ENCODE measurements around the gene SETD1A. TPM values are rescaled to one million over a fixed set of nuclear protein-coding genes. Genes with fewer than 3 reads are reported as not detected.

The SETD1A gene
- polyA plus RNA-seq, 1 donor (not counting 4 experiments of a cell fraction or from before 2014, with no cell fraction given) = 1.1 TPM

GRCh38 chr16:30979170-30980022 is 21.8 kb downstream of the SETD1A start:
- Histone ChIP-seq H3K79me2 (ENCODE audit: control insufficient read depth, insufficient read depth, low read length) (peaks cover 3% of the 10 kb centered on the region), H2AFZ (ENCODE audit: control insufficient read depth, low read length) (no peak overlapping the region), H3K4me2 (ENCODE audit: control insufficient read depth, extremely low read depth, insufficient read depth, low read depth, low read length) (no peak overlapping the region), H3K9me3 (ENCODE audit: control insufficient read depth, low read depth, low read length) (no peaks in the 10 kb centered on the region), H3K27me3 (ENCODE audit: control insufficient read depth, extremely low read depth, insufficient read depth, low read length) (no peaks in the 10 kb centered on the region), H3K36me3 (ENCODE audit: control insufficient read depth in 2 of 2, extremely low read depth in 1 of 2, insufficient read depth in 2 of 2, low read length in 2 of 2) (peaks cover 16 to 30% of the 10 kb centered on the region in 2 experiments), H3K4me1 (ENCODE audit: control insufficient read depth, extremely low read depth, insufficient read depth, low read length) (peaks cover 7% of the 10 kb centered on the region), H3K9ac (ENCODE audit: control insufficient read depth, extremely low read depth, insufficient read depth, low read length) (no peak overlapping the region), H4K20me1 (ENCODE audit: control insufficient read depth, extremely low read depth, insufficient read depth, low read length) (peaks cover 2% of the 10 kb centered on the region), H3K9me1 (ENCODE audit: control insufficient read depth, extremely low read depth, insufficient read depth, low read length) (no peaks in the 10 kb centered on the region), H3K27ac (ENCODE audit: control insufficient read depth, insufficient read depth, low read length) (no peak overlapping the region), H3K4me3 (ENCODE audit: control insufficient read depth in 2 of 3, extremely low read depth in 1 of 3, insufficient read depth in 2 of 3, low read depth in 1 of 3, low read length in 3 of 3) (no peak overlapping the region)
- TF ChIP-seq CTCF (optimal IDR thresholded peaks at IDR 0.05 in 1 of 3, IDR thresholded peaks at IDR 0.05 in 1 of 3, conservative IDR thresholded peaks at IDR 0.05 in 1 of 3; ENCODE audit: extremely low read depth in 1 of 3, insufficient read depth in 2 of 3, low read length in 3 of 3) (no peak), EZH2 (IDR thresholded peaks at IDR 0.05; ENCODE audit: low read length) (no peak)
- no peak for FAIRE-seq
- DNase-seq (ENCODE audit: low read depth, low spot score) = no peak
- dilution Hi-C loops (cut with MboI; ENCODE audit: extremely low pct_ligation_motif_present, low sequenced_read_pairs) = no loop called here

DNA sequence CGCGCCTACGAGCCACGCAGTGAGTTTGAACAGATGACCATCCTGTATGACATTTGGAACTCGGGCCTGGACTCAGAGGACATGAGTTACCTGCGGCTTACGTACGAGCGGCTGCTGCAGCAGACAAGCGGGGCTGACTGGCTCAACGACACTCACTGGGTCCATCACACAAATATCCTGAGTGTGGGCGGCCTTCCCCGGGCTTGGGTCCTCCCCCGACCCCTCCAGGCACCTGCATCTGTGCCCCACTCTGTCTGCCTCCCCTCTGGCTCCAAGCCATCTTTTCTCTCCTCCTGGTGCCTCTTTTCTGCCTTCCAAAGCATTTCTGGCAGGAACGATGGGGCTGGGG is 22.4 kb downstream of the SETD1A start:
- Histone ChIP-seq H2AFZ (ENCODE audit: control insufficient read depth, low read length) (no peak overlapping the region), H3K9ac (ENCODE audit: control insufficient read depth, extremely low read depth, insufficient read depth, low read length) (no peak overlapping the region), H3K4me2 (ENCODE audit: control insufficient read depth, extremely low read depth, insufficient read depth, low read depth, low read length) (no peak overlapping the region), H3K9me1 (ENCODE audit: control insufficient read depth, extremely low read depth, insufficient read depth, low read length) (no peaks in the 10 kb centered on the region), H3K27me3 (ENCODE audit: control insufficient read depth, extremely low read depth, insufficient read depth, low read length) (no peaks in the 10 kb centered on the region), H3K4me3 (ENCODE audit: control insufficient read depth in 2 of 3, extremely low read depth in 1 of 3, insufficient read depth in 2 of 3, low read depth in 1 of 3, low read length in 3 of 3) (no peak overlapping the region), H3K4me1 (ENCODE audit: control insufficient read depth, extremely low read depth, insufficient read depth, low read length) (peaks cover 8% of the 10 kb centered on the region), H3K27ac (ENCODE audit: control insufficient read depth, insufficient read depth, low read length) (no peak overlapping the region), H4K20me1 (ENCODE audit: control insufficient read depth, extremely low read depth, insufficient read depth, low read length) (peaks cover 2% of the 10 kb centered on the region), H3K9me3 (ENCODE audit: control insufficient read depth, low read depth, low read length) (no peaks in the 10 kb centered on the region), H3K79me2 (ENCODE audit: control insufficient read depth, insufficient read depth, low read length) (peaks cover 3% of the 10 kb centered on the region), H3K36me3 (ENCODE audit: control insufficient read depth in 2 of 2, extremely low read depth in 1 of 2, insufficient read depth in 2 of 2, low read length in 2 of 2) (peaks cover 16 to 30% of the 10 kb centered on the region in 2 experiments)
- dilution Hi-C loops (cut with MboI; ENCODE audit: extremely low pct_ligation_motif_present, low sequenced_read_pairs) = no loop called here
- TF ChIP-seq CTCF (optimal IDR thresholded peaks at IDR 0.05 in 1 of 3, IDR thresholded peaks at IDR 0.05 in 1 of 3, conservative IDR thresholded peaks at IDR 0.05 in 1 of 3; ENCODE audit: extremely low read depth in 1 of 3, insufficient read depth in 2 of 3, low read length in 3 of 3) (no peak), EZH2 (IDR thresholded peaks at IDR 0.05; ENCODE audit: low read length) (no peak)
- FAIRE-seq (no peak), DNase-seq (ENCODE audit: low read depth, low spot score) (no peak)

Measured in keratinocyte (primary cell).